Endothelial cell of umbilical vein (primary cell): Measurements from ENCODE around the gene ACTL10.

Experiments used
- CTCF ChIP-seq, 2 donors: IDR thresholded peaks; 1 replicate in 1 of 2; 2 replicates in 1 of 2; pipeline ENCODE4 v1.5.1; 2011; ENCODE audit warnings: low read length in 2 of 2, mild to moderate bottlenecking in 2 of 2, moderate library complexity in 2 of 2, control low read depth in 1 of 2, inconsistent platforms in 1 of 2, low read depth in 1 of 2; ENCODE audit not compliant: insufficient read depth in 1 of 2; ENCODE audit errors: extremely low read depth in 1 of 2
- EZH2 ChIP-seq: IDR thresholded peaks from 2 replicates; pipeline ENCODE4 v1.6.1; 2012; ENCODE audit warnings: borderline replicate concordance, low read depth, mild to moderate bottlenecking, moderate library complexity, low read length, inconsistent platforms; ENCODE audit not compliant: severe bottlenecking
- MAX ChIP-seq: IDR thresholded peaks from 2 replicates; pipeline ENCODE4 v1.6.1; 2011; ENCODE audit not compliant: insufficient read depth, insufficient read length
- MYC ChIP-seq: IDR thresholded peaks from one replicate; pipeline ENCODE4 v1.6.1; 2011; ENCODE audit warnings: mild to moderate bottlenecking, low read depth, low read length
- POLR2A ChIP-seq: IDR thresholded peaks from 2 replicates; pipeline ENCODE4 v1.6.1; 2012; ENCODE audit warnings: low read depth, mild to moderate bottlenecking, control low read depth, low read length
- POLR2AphosphoS5 ChIP-seq: IDR thresholded peaks from 2 replicates; pipeline ENCODE4 v1.6.1; 2012; ENCODE audit warnings: low read depth, mild to moderate bottlenecking, control low read depth, low read length, moderate library complexity; ENCODE audit not compliant: insufficient read depth

- no peak for TF ChIP-seq CTCF (IDR thresholded peaks at IDR 0.05; ENCODE audit: extremely low read depth in 1 of 2, insufficient read depth in 1 of 2, low read depth in 1 of 2, low read length in 2 of 2)
- TF ChIP-seq POLR2A = no peak
- no peak for TF ChIP-seq MYC
- TF ChIP-seq POLR2AphosphoS5 = no peak
- no peak for TF ChIP-seq EZH2
- TF ChIP-seq MAX = no peak
Measured at GRCh38 chr20:33685328-33686099, 18.8 kb downstream of the ACTL10 start.
